Vagina (tissue), 2 donors: ENCODE results near the gene CDH13. TPM values are rescaled to one million over a fixed set of nuclear protein-coding genes. Genes with fewer than 3 reads are reported as not detected.

Source experiments
- DNase-seq, 2 donors: peaks; one replicate each; pipeline ENCODE4 v3.0.0-alpha.2; 2017; ENCODE audit errors: extremely low spot score in 2 of 2
- H3K27ac ChIP-seq: fragments of 200-600 bp; sonication (generic); one replicate; pipeline ENCODE4 v1.5.1; 2019
- H3K27me3 ChIP-seq: fragments of 200-600 bp; sonication (generic); one replicate; pipeline ENCODE4 v1.5.1; 2019
- H3K36me3 ChIP-seq, 2 donors: fragments of 200-600 bp; sonication (generic); one replicate each; pipeline ENCODE4 v1.5.1; 2017 to 2019
- H3K4me1 ChIP-seq: fragments of 200-600 bp; sonication (generic); one replicate; pipeline ENCODE4 v1.5.1; 2019
- H3K4me3 ChIP-seq, 2 donors: fragments of 200-600 bp; sonication (generic); 1 replicate in 1 of 2; 2 replicates in 1 of 2; pipeline ENCODE4 v1.5.1; 2016 to 2019
- H3K9me3 ChIP-seq: fragments of 200-600 bp; sonication (generic); one replicate; pipeline ENCODE4 v1.5.1; 2019
- CTCF ChIP-seq, 3 experiments: fragments of 450-650 bp in 2 of 3; fragments of 200-600 bp in 1 of 3; sonication (generic) in 1 of 3; IDR thresholded peaks; one replicate each; pipeline ENCODE4 v1.5.1; 2017 to 2019; ENCODE audit warnings: antibody characterized with exemption in 3 of 3, mild to moderate bottlenecking in 2 of 3, moderate library complexity in 2 of 3
- POLR2A ChIP-seq, 2 donors: fragments of 450-650 bp; IDR thresholded peaks; one replicate each; pipeline ENCODE4 v1.6.1; 2017; ENCODE audit warnings: antibody characterized with exemption in 2 of 2, mild to moderate bottlenecking in 2 of 2, moderate library complexity in 2 of 2
- POLR2AphosphoS5 ChIP-seq, 2 donors: sonication (generic); formaldehyde crosslinking; IDR thresholded peaks; one replicate each; pipeline ENCODE4 v1.9.0; 2017; ENCODE audit warnings: antibody characterized with exemption in 2 of 2, mild to moderate bottlenecking in 2 of 2, low read depth in 1 of 2; ENCODE audit not compliant: insufficient read depth in 1 of 2
- intact Hi-C: fragments of 100-400 bp; cut with DNase I; formaldehyde crosslinking; loops from one replicate; pipeline ENCODE4 v1.15.1; 2023
- total RNA-seq: library from RNA; depleted of rRNA; stranded (reverse); fragments of >200 nt; gene quantifications from one replicate; pipeline ENCODE4 v1.2.3, GENCODE V29; 2016

Gene CDH13
- total RNA-seq, 1 donor from 2014 or later, result 123 TPM

- Histone ChIP-seq H3K36me3 (no peaks in the 10 kb centered on the region), H3K9me3 (no peaks in the 10 kb centered on the region), H3K27ac (no peak overlapping the region), H3K4me1 (no peaks in the 10 kb centered on the region), H3K27me3 (no peaks in the 10 kb centered on the region), H3K4me3 (no peak overlapping the region)
- DNase-seq, result no peak
- TF ChIP-seq POLR2AphosphoS5 (IDR thresholded peaks at IDR 0.05; ENCODE audit: insufficient read depth in 1 of 2, low read depth in 1 of 2) (no peak), POLR2A (IDR thresholded peaks at IDR 0.05) (no peak), CTCF (IDR thresholded peaks at IDR 0.05) (no peak)
- intact Hi-C loops, result no loop called here
Measured at GRCh38 chr16:83561876-83562275, 935.1 kb downstream of the CDH13 start.

- Histone ChIP-seq H3K27ac (no peak overlapping the region), H3K27me3 (no peaks in the 10 kb centered on the region), H3K9me3 (no peaks in the 10 kb centered on the region), H3K36me3 (no peaks in the 10 kb centered on the region), H3K4me3 (no peak overlapping the region), H3K4me1 (no peaks in the 10 kb centered on the region)
- intact Hi-C loops, result no loop called here
- DNase-seq, result no peak
- TF ChIP-seq POLR2AphosphoS5 (IDR thresholded peaks at IDR 0.05; ENCODE audit: insufficient read depth in 1 of 2, low read depth in 1 of 2) (no peak), POLR2A (IDR thresholded peaks at IDR 0.05) (no peak), CTCF (IDR thresholded peaks at IDR 0.05) (no peak)
Measured at GRCh38 chr16:83568345-83568744, 941.6 kb downstream of the CDH13 start.

GRCh38 chr16:83574388-83574787, 947.6 kb downstream of the CDH13 start:
- DNase-seq, result no peak
- Histone ChIP-seq H3K36me3 (no peaks in the 10 kb centered on the region), H3K27ac (no peak overlapping the region), H3K9me3 (peaks cover 3% of the 10 kb centered on the region), H3K27me3 (no peaks in the 10 kb centered on the region), H3K4me3 (no peak overlapping the region), H3K4me1 (no peaks in the 10 kb centered on the region)
- intact Hi-C loops, result no loop called here
- TF ChIP-seq POLR2AphosphoS5 (IDR thresholded peaks at IDR 0.05; ENCODE audit: insufficient read depth in 1 of 2, low read depth in 1 of 2), result no peak
- TF ChIP-seq CTCF (IDR thresholded peaks at IDR 0.05), result no peak
- no peak for TF ChIP-seq POLR2A (IDR thresholded peaks at IDR 0.05)

- intact Hi-C loops, result no loop called here
- DNase-seq, result no peak
- no peaks in the 10 kb centered on the region for H3K36me3 ChIP-seq
- no peaks in the 10 kb centered on the region for H3K27me3 ChIP-seq
- peaks cover 3% of the 10 kb centered on the region for H3K9me3 ChIP-seq
- no peak for TF ChIP-seq POLR2AphosphoS5 (IDR thresholded peaks at IDR 0.05; ENCODE audit: insufficient read depth in 1 of 2, low read depth in 1 of 2)
- TF ChIP-seq POLR2A (IDR thresholded peaks at IDR 0.05), result no peak
- TF ChIP-seq CTCF (IDR thresholded peaks at IDR 0.05), result no peak
- no peaks in the 10 kb centered on the region for H3K4me1 ChIP-seq
- H3K4me3 ChIP-seq, result no peak overlapping the region
- H3K27ac ChIP-seq, result no peak overlapping the region
Measured at GRCh38 chr16:83577078-83577745, 950.4 kb downstream of the CDH13 start.

- intact Hi-C loops, result no loop called here
- Histone ChIP-seq H3K9me3 (peaks cover 3% of the 10 kb centered on the region), H3K27ac (no peak overlapping the region), H3K36me3 (no peaks in the 10 kb centered on the region), H3K4me3 (no peak overlapping the region), H3K4me1 (no peaks in the 10 kb centered on the region), H3K27me3 (no peaks in the 10 kb centered on the region)
- no peak for TF ChIP-seq POLR2AphosphoS5 (IDR thresholded peaks at IDR 0.05; ENCODE audit: insufficient read depth in 1 of 2, low read depth in 1 of 2)
- TF ChIP-seq POLR2A (IDR thresholded peaks at IDR 0.05), result no peak
- TF ChIP-seq CTCF (IDR thresholded peaks at IDR 0.05), result no peak
- no peak for DNase-seq
Measured at GRCh38 chr16:83578171-83578570, 951.4 kb downstream of the CDH13 start.
